HEK293T (cell line): ENCODE results near the gene ST3GAL6.

Experiments used
- CTCF ChIA-PET: fragments of 350-600 bp; formaldehyde crosslinking; extraction: SDS; loops from one replicate; lab custom pipeline; 2021; ENCODE audit warnings: antibody characterized with exemption, inconsistent platforms; lab: Yijun Ruan, JAX
- POLR2A ChIA-PET: fragments of 350-600 bp; formaldehyde crosslinking; extraction: SDS; loops from one replicate; lab custom pipeline; 2020; ENCODE audit warnings: antibody characterized with exemption, inconsistent platforms; lab: Yijun Ruan, JAX
- DNase-seq: peaks from one replicate; pipeline ENCODE4 v3.0.0; 2012; ENCODE audit warnings: mixed read lengths; ENCODE audit errors: extremely low spot score
- ARNT ChIP-seq: fragments of 450-650 bp; IDR thresholded peaks from 2 replicates; pipeline ENCODE4 v1.6.1; 2017; ENCODE audit warnings: mild to moderate bottlenecking
- CTBP1 ChIP-seq: fragments of 450-650 bp; IDR thresholded peaks from 2 replicates; pipeline ENCODE4 v1.6.1; 2016; ENCODE audit warnings: borderline replicate concordance
- ELF4 ChIP-seq: fragments of 450-650 bp; IDR thresholded peaks from 2 replicates; pipeline ENCODE4 v1.6.1; 2017; ENCODE audit warnings: antibody characterized with exemption
- FOXK2 ChIP-seq: fragments of 450-650 bp; IDR thresholded peaks from 2 replicates; pipeline ENCODE4 v1.6.1; 2016; ENCODE audit warnings: mild to moderate bottlenecking
- FOXM1 ChIP-seq: fragments of 450-650 bp; IDR thresholded peaks from 2 replicates; pipeline ENCODE4 v1.6.1; 2017; ENCODE audit warnings: mild to moderate bottlenecking, borderline replicate concordance
- LEF1 ChIP-seq: fragments of 450-650 bp; IDR thresholded peaks from 2 replicates; pipeline ENCODE4 v1.6.1; 2017; ENCODE audit warnings: mild to moderate bottlenecking, borderline replicate concordance
- NFRKB ChIP-seq: fragments of 450-650 bp; IDR thresholded peaks from 2 replicates; pipeline ENCODE4 v1.6.1; 2016; ENCODE audit warnings: mild to moderate bottlenecking, moderate library complexity
- SP1 ChIP-seq: fragments of 450-650 bp; IDR thresholded peaks from 2 replicates; pipeline ENCODE4 v1.6.1; 2017
- TARDBP ChIP-seq: fragments of 450-650 bp; IDR thresholded peaks from 2 replicates; pipeline ENCODE4 v1.6.1; 2016
- TF ChIP-seq, protein P1 (sequence below): fragments of 450-650 bp; IDR thresholded peaks from 2 replicates; pipeline ENCODE4 v1.6.1; 2016

ST3GAL6 gene

DNA sequence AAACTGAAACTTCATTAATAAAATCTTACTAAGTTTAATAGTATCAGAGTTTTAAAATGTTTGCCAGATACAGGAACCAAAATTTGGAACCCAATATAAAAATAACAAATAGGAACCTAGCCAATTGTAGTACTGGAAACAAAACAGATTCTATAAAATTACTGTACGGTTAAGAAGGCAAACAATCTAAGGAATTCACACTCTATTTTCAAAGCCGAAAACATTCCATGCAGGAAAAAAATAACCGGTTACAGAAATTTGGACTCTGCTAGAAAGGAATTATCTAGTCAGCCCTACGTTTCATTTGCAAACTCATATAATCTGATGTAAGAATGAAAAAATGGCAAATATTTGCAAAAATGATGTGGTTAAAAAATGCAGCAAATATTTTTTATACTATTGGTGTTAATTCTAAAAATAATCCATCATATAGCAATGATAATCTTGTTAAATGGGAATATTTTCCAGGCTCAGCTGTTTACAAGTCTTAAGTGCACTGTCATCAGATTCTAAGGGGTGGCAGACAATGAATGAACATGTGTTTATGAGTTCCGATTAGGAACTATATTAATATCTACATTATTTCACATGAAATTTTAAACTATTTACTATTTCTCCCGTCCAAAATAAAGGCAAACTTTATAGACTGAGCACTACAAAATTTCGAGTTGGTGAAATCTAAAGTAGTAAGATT is 80.3 kb downstream of the ST3GAL6 start:
- CTCF ChIA-PET = no interaction called here
- no peak for DNase-seq
- POLR2A ChIA-PET = no interaction called here
- TF ChIP-seq LEF1 (no peak), FOXK2 (no peak), NFRKB (no peak), CTBP1 (no peak), TARDBP (no peak), ARNT (no peak), ELF4 (no peak), FOXM1 (no peak), SP1 (no peak)
- TF ChIP-seq, protein P1, sequence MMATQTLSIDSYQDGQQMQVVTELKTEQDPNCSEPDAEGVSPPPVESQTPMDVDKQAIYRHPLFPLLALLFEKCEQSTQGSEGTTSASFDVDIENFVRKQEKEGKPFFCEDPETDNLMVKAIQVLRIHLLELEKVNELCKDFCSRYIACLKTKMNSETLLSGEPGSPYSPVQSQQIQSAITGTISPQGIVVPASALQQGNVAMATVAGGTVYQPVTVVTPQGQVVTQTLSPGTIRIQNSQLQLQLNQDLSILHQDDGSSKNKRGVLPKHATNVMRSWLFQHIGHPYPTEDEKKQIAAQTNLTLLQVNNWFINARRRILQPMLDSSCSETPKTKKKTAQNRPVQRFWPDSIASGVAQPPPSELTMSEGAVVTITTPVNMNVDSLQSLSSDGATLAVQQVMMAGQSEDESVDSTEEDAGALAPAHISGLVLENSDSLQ = no peak
